ENCODE data around the gene ADARB1. TPM values are rescaled to one million over a fixed set of nuclear protein-coding genes. Genes with fewer than 3 reads are reported as not detected.

Gene ADARB1
- total RNA-seq, 1 donor from 2014 or later: 9.7 TPM

DNA sequence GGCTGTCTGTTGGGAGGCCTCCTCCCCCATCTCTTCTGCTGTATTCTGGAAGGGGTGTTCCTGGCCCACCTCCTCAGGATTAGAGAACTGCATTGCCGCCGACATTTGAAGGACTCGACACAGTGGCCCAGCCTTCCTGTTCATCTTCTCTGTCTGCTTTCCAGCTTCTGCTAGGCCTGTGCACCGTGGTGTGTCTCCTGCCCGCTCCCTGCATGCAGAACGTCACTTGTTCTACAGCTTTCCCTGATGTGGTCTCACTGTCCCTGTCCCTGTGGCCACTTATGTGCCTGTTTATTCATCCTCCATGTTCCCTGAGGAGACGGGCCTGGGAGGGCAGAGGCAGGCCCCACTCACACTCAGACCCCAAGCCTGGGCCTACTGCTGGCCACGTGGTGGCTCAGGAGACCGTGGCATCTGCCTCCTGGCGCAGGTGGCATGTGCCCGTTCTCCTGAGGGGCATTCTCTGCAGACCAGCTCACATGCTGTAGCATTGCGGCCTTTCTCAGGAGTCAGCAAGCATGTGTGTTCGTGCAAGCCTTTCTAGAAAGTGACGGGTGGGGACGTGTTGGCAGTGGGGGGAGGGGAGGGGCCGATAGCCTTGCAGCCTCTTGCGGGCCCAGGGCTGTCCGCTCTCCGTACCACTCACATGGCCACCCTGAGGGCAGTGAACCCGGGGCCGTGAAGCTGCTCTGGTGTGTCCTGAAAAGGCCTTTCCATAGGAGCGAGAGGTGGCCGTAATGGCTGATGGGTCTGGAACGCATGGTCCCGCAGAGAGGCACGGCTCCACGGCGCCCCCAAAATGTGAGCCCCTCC is 177.5 kb downstream of the ADARB1 start:
- no peak for DNase-seq (ENCODE audit: low read depth)

DNA sequence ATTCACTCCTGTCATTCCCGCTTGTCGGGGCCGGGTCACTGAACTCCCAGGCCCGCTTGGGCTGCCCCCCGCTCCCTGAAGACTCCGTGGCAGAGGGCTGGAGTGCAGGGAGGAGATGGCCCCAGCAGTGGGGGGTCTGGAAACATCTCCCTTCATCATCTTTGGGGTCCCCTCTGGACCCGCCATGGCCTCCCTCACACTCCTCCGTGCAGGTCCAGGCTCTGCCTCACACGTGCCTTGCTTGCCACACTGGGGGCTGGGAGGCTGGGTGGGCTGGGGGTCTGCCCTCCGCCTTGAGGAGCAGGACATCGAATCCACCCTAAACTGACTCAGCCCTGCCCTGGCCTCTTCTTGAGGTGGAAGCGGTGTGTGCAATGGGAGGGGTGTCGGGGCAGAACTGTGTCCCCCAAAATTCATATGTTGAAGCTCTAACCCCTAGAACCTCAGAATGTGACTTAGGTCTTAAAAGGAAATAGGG is 178.1 kb downstream of the ADARB1 start:
- DNase-seq (ENCODE audit: low read depth): no peak

DNA sequence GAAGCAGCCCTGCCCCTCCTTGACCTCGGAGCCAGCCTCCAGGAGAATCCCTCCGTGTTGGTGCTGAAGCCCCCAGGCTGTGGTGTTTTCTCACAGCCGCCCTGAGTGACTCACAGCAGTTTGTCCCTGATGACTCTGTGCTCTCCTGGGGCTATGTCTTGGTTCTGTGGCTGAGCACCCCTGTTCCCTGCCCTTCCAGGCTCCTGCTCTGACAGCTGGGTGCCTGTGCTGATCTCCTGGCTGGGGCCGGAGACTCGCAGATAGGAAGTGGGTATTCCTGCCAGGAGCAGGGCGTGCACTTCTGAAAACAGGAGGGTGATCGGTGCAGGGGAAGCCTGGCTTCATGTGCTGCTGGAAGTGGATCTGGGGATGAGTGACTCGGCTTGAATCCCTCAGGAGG is 178.8 kb downstream of the ADARB1 start:
- no peak for DNase-seq (ENCODE audit: low read depth)

DNA sequence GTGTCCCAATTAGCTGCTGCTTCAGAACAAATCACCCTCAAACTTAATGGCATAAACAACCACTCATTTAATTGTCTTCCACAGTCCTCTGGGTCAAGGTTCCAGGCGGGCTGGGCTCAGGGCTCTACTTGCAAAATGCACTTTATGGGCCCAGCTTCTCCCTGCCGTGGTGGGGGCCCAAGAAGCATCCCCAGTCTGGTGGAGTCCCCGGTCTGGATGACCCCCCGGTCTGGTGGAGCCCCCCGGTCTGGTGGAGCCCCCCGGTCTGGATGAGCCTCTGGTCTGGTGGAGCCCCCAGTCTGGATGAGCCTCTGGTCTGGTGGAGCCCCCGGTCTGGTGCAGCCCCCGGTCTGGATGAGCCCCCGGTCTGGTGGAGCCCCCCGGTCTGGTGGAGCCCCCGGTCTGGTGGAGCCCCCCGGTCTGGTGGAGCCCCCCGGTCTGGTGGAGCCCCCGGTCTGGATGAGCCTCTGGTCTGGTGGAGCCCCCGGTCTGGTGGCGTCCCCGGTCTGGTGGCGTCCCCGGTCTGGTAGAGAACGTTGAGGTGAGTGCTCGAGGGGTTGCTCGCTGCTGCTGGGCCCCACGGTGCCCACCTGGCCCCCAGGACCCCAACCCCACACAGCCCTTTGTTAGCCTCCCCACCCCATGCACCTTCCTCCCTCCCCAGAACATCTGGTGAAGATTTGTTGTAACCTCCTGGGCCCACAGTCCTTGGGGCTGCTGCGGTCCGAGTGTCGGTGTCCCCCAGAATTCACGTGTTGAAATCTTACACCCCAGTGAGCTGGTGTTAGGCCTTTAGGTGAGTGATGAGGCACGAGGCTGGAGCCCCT is 179.5 kb downstream of the ADARB1 start:
- no peak for DNase-seq (ENCODE audit: low read depth)

DNA sequence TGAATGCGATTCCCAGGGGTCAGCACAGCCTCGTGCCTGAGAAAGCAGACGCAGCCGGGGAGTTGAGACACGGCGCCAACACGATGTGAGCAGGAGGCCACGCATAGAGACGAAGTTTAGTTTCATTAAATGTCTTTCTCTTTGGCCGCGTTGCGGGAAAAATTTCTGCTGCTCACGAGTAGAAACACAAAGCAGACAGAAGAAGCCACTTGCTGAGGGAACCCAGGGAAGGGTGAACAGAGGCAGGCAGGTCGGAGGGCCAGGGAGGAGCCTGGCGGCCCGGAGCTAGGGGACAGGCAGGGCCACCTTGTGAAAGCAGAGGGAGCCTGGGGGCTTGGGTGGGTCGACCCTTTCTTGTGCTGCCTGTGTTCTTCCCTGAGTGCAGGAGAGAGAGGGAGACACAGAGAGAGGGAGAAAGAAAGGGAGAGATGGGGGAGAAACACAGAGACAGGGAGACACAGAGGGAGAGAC is 180.1 kb downstream of the ADARB1 start:
- no peak for DNase-seq (ENCODE audit: low read depth)

DNA sequence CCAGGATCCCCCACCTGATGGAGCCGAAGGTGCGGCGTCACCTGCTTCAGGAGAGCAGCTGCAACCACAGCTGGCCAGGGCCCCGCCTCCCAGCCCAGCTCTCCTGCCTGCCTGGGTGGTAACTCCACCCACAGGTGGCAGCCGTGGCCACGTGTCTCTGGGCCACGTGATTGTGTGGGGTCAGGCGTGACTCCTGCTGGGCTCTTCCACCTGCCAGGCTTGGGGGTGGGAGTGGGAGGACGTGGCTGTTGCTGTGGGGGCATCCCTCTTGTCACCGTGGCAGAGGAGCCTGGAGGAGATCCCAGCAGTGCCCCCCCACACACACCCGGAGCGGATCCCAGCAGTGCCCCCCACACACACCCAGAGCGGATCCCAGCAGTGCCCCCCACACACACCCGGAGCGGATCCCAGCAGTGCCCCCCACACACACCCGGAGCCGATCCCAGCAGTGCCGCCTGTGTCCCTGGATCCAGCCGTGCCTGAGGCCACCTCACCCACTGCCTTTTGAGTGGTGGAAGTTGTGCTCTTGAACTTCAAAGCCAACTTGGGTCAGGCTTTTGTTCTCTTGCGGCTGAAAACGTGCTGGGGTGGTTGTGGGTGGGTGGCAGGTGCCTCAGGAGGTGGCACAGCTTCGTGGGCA is 181.1 kb downstream of the ADARB1 start:
- DNase-seq (ENCODE audit: low read depth): no peak

DNA sequence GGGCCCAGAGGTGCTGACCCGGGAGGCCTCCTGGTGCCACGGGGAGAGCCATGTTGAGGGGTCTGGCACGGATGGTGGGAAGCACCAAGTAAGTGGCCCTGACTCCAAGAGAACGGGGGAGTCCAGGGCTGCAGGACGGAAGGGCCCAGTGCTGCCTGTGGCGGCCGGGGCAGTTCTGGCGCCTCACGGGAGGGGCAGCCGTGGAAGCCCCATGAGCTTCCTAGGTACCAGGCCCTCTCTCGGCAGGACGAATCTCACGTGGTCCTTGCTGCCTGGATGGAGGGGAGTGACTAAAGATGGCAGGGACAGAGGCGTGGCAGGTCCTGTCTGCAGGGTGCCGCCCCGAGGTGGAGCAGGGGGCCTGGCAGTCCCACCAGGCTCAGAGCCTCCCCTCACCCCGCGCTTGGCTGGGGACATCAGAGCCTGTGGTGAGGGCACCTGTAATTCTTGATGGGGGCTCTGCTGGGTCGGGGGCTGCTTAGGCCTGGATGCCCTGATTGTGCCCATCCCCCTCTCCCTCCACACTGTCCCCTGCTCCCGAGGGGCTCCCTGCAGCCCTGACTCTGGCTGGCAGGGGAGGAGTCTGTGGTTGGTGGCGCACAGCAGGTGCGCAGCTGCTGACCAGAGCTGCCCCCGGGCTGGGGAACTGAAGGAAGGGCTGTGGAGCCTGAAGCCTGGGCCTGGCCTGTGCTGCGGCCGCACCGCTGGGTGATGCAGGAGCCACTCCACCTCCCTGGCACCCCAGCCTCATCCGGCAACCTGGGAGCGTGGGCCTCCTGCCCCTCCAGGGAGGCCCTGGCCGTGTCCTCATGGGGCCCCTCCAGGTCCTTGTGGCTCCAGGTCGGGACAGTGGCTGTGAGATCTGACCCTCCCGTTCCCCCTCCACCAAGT is 181.9 kb downstream of the ADARB1 start:
- no peak for DNase-seq (ENCODE audit: low read depth)

DNA sequence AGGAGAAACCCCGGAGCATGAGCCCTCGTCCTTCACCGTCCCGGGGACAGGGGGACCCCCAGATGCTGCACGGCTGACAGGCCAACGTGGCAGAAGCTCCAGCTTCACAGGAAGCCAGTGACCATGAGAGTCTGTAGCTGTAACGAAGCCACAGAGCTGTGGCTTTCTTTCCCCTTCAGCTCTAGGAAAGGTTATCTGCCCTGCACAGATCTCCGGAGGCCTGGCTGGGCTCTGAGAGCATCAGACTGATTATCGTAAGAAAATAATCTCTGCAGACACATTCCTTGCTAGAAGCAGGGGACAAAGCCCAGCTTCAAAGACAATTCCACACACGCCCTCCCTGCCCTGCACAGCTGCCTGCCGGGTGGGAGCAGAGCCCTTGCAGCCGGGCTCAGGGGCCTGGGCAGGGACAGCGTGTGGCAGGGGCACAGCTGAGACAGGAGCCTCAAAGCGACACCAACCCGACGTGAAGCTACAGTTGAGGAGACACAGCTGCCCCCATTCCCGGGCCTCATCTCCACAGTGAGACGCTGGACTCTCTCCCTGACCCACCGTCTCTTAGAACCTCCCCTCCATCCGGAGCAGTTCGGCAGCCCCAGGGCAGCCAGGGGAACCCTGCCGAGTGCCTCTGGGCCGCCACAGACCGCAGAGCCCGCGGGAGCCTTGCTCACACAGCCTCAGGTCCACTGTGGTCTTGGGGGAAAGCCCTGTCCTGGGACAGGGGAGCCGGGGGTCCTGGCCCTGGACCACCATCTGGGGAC is 182.7 kb downstream of the ADARB1 start:
- DNase-seq (ENCODE audit: low read depth): no peak

DNA sequence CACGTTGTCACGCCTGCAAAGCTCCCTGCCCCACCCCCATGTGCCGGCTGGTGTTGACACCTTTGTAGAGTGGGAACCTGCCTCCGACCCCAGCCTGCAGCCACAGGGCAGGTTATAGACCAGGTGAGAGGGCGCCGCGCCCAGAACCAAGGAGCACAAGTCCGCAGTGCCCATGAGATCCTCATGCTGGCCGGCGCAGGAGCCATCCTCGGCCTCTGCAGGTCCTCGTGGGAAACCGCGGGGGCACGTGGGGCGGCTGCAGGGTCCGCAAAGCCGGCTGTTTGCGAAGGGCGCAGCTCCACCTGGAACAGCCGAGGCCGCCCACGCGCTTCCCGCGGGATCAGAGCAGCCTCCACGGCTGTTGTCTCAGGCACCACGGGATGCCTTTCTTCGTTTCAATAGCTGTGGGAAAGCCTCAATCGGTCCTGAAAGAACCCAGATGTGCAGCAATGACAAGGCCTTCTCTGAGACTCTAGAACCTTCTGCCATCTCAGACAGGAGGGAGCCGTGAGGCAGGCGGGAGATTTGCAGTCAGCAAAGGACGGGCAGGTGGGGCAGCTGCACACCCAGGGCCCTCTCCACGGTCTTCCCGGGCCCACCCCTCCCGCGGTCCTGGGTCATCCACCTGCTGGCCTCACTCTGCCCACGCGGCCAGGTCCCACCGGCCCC is 183.4 kb downstream of the ADARB1 start:
- no peak for DNase-seq (ENCODE audit: low read depth)

DNA sequence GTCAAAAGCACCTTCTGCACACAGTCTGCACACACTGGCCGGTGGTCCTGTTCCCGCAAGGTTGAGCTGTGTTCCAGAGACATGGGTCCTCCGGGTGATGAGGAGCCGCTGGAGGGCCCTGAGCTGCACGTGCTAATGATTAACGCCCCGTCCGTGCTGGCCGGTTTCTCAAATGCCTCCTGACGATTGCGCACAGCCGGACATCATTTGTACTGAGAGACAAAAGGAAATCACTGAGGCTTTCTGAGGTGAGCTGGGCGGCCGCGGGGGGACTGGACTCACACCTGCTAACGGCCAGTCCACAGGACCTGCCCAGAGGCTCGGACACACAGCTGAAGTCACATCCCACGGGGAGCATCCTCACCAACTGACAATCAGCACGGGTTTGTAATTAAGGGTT is 184.1 kb downstream of the ADARB1 start:
- peak; percentile 13 for DNase-seq (ENCODE audit: low read depth)

DNA sequence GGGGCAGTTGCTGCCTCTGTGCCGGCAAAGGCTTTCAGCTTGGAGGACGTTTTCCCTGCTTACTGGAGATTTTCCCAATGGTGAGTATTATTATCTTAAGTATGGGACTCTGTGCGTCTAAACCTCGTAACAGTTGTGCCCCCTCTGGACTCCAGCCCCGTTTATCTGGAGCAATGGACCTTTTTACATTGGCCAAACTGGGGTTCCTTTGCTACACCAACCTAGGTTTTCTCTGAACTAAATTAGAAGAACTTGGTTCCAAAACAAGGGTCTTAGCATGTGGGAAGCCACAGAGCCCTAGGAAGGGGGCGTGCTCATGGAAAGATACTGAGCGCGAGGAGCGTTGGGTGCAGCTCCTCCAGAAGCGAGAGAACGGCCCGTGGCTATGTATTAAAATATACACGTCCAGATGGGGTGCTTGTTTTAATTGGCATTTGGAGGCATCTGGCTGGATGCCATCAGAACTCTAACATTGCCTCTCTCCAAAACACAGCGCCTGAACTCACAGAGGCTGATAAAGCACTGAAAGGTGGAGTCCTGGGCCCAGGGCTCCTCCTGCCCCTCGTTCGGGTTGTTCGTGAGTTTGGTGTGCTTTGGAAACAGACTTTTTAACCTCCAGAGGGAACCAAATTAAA is 184.9 kb downstream of the ADARB1 start:
- DNase-seq (ENCODE audit: low read depth): no peak

DNA sequence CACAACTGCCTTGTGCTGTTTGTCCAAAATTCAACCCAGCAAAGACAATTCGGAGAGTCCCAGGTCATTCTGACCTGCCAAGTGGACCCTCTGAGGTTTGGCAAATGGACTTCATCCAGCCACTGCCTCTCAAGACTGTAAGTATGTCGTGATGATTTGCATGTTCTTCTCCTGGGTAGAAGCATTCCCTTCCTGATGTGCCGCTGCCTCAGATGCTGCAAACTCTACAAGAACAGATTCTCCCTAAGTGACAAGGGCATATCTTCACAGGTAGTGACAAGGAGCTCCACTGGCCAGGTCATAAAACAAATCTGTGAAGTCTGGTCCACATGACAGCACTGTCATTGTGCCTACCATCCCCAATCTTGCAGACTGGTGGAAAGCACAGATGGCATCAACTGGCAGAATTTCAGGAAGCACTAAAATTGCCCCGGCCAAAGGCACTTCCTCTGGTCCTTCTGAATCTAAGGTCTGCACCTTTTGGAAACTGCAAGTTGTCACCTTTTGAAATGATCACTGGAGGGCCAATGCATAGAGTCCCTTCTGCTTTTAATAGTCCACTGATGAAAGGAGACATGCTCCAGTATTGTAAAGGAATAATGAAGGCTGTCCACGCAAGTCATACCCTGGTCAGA is 185.9 kb downstream of the ADARB1 start:
- no peak for DNase-seq (ENCODE audit: low read depth)

DNA sequence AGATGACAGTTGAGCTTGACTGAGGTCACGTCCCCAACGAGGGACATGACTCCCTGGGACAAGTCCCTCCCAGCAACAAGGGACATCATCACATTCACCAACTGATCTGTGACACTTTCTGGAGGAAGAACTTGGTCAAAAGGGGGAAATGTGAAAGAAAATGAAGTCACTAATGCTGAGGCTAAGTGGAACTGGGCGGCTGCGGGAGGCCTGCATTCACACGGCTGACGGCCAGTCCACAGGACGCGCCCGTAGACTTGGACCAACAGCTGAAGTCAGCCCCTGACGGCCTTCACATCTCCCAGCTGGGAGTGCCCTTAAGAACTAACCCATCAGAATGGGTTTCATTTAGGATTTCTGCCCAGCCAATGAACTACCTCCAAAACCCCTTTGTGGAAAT is 186.7 kb downstream of the ADARB1 start:
- DNase-seq (ENCODE audit: low read depth): no peak

DNA sequence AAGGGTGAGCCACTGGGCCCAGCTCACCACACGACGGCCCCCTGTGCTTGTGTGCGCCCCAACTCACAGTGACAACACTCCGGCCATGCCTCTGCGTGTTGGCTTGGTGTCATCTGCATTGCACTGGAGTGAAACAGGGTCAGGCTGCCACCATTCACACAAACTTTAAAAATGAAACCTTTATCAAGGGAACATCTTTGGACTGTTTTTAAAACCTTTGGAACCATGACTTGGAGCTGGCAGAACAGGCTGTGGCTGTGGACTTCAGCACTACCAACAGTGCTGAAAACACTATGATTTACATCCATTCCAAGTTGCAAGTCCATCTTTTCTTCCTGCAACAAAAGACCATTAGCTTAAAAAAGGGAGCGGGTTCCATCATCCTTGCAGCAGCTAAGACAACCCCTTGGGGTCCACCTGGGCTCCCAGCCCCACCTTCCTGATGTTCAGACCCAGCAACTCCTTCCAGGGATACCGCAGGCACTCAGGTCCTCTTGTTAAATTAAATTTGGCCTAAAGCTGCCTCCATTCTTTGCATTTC is 187.7 kb downstream of the ADARB1 start:
- DNase-seq (ENCODE audit: low read depth): no peak

DNA sequence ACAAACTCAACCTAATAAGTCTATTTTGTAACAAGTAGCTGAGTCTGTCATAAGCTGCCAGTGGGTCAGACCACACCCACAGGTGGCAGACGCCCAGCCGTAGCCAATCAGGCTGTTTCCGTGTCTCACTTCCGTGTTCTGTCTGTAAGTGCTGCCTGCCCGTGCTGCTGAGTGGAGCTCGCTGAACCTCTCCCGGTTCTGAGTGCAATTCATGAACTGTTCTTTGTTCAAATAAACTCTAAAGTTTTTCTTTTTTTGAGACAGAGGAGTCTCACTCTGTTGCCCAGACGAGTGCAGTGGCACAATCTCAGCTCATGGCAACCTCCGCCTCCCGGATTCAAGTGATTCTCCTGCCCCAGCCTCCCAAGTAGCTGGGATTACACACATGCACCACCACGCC is 188.2 kb downstream of the ADARB1 start:
- peak; percentile 15 for DNase-seq (ENCODE audit: low read depth)

DNA sequence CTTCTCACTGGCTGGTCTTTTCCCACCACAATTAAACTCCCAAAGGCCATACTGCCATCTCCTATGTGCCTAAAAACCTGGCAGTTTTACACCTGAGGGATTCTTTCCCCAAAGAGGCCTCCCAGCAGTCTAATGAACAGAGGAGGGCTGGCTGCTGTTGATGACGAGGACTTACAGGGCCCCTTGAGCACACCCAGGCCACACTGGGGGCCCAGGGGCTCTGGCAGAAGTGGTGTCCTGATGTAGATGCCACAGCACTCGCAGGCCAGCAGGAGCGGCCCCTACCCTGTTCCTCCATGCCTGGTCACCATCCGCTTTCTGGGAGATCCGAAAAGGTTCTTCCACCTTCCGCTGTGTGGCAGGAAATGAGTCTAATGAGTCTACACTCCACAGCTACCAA is 189.2 kb downstream of the ADARB1 start:
- no peak for DNase-seq (ENCODE audit: low read depth)

DNA sequence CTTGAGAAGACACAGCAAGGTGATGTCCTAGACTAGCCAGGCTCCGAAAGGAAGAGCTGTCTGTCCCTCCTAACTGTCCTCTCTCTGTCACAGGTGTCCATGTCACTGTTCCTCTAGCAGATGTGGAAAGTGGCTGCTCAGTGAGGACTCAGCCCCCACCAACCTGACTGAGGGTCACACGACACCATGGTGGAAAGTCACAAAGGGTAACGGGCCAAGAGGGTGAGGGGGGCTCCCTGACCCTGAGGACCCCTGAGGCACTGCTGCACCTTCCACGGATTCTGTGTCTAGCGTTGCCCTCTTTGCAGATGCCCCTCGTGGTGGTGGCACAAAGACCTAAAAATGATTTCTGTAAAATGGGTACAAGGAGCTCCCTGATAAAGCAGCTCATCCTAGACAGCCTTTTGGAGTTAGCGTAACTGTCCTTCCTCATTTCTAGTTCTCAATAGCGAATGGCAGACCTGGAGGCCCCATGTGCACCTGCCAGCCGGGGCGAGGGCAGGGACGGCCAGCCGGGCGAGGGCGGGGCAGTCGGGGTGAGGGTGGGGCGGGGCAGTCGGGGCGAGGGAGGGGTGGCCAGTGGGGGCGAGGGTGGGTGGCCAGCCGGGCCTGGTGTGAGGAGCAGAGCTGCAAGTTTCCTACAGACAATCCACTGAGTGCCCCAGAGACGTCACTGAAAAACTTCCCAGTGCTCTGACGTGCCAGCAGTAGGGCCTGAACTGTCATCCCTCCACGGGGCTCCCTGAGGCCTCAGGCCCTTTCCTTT is 189.9 kb downstream of the ADARB1 start:
- no peak for DNase-seq (ENCODE audit: low read depth)

DNA sequence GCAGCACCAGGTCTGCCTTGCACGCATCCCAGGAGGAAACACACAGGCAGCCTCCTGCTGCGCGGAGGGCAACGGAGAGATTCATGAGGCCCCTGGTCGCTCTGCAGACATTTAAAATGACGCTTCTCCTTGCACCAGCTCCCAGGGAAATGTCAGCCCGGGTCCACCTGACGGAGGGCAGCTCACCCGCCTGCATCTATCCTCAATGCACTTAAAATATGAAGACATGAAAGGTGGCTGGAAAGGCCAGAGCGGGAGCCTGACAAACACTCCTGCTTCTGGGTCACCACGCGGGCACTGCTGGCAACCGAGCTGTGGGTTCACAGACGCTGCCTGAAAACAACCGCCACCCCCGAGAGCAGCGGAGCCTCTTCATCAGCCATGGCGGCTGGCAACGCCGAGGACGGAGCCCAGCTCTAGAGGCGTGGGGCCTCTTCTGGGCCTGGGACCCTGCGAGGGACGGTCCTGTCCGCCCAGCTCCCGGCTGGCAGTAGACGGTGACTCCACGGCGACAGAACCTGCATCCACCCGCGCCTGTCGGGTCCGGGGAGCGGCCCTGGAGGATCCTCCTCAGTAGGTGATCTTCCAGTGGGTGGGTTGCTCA is 190.6 kb downstream of the ADARB1 start:
- DNase-seq (ENCODE audit: low read depth): no peak
